PC-3 (cell line): ENCODE measurements around the gene KRABD2.

Experiments used
- CTCF ChIP-seq: fragments of 300-600 bp; sonication (generic); conservative IDR thresholded peaks from 2 replicates; pipeline ENCODE4 v1.5.1; 2017; ENCODE audit warnings: antibody characterized with exemption, low read depth, mild to moderate bottlenecking, low read length
- EZH2phosphoT487 ChIP-seq: fragments of 300-600 bp; sonication (generic); IDR thresholded peaks from 2 replicates; pipeline ENCODE4 v1.6.1; 2018; ENCODE audit warnings: mild to moderate bottlenecking, antibody characterized with exemption, low read length, borderline replicate concordance

DNA sequence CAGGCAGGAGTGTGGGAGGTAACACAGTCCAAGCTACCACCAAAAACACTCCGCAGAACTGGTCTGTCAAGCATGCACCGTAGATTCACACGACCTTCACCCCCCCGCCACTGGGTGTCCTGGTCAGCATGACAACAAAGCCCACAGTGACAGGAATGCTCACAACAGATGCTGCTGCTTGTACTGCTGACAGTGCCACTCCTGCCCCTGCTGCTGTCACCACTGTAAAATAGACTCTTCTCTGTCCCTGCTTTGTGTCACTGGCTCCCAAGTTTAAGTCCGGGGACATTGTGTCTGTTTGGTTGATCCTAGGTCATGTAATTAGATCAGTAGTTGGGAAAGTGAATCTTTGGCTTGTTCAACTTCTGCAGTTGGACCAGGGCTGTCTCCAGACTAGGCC, 43.8 kb downstream of the KRABD2 start:
- TF ChIP-seq CTCF (no peak), EZH2phosphoT487 (no peak)
